Measurements from ENCODE around the gene PID1.

The PID1 gene

GRCh38 chr2:229060147-229060546 lies 210.9 kb downstream of the PID1 start:
- no peak for DNase-seq

- no peak for DNase-seq
Observed at GRCh38 chr2:229059331-229060033, 211.6 kb downstream of the PID1 start.

GRCh38 chr2:229057976-229058553 lies 213.0 kb downstream of the PID1 start:
- DNase-seq = peak; percentile 63

- DNase-seq = no peak
Observed at GRCh38 chr2:229054311-229054710, 216.8 kb downstream of the PID1 start.

- no peak for DNase-seq
Observed at GRCh38 chr2:229051798-229052197, 219.3 kb downstream of the PID1 start.

- DNase-seq = no peak
Observed at GRCh38 chr2:229050133-229050532, 221.0 kb downstream of the PID1 start.

DNA sequence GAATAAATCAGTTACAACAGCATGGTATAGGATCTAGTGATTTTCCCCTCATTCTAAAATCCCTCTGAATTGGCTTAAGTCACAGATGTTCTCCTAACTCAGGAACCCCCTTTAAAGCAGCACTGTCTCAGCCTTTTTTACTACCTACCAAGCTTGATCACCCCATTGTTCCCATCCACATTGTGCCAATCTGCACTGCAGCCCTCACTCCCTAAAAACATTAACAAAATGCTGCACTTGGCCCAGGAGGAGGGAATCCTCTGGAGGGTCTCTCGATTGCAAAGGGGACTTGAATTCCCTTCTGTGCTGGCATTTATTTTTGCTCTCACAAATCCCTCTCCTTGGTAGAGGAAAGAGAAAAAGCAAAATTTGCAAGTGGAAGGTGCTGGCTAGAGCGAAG lies 223.0 kb downstream of the PID1 start:
- DNase-seq = no peak

- DNase-seq = no peak
Observed at GRCh38 chr2:229045671-229046070, 225.4 kb downstream of the PID1 start.

DNA sequence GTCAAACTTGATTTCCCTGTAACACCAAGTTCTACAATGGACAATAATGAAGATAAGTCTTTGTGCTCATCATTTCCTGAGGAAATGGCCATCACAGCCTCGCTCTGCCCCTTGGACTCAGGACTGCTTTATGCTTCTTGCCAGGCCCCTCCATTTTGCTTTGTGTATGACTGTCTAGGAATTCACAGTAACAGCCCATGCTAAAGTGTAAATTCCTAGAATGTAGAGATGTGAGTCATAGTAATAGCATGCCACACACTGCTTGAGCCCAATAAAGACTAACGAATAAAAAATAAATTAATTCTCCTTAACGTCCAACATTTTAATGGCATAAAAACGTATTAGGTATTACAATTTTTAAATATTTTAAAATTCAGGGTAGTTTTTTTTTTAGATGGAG lies 226.5 kb downstream of the PID1 start:
- DNase-seq = no peak

DNA sequence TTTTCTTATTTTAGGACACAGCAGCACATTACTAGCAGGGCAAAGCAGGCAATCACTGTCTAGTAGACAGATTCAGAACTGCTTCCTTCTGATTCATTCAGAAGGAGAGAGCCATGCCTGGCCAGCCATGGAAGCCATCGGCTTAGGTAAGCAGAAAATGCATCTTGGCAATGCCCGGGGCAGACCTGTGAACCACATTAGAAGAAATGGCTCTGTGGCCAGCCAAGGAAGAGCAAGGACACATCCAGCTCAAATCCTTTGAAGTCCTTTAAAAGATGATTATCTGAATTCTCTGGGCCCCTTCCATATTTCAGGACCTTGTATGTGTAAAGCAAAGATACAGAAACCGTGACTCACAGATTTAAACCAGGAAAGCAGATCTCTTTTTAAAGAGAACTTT lies 227.4 kb downstream of the PID1 start:
- no peak for DNase-seq

DNA sequence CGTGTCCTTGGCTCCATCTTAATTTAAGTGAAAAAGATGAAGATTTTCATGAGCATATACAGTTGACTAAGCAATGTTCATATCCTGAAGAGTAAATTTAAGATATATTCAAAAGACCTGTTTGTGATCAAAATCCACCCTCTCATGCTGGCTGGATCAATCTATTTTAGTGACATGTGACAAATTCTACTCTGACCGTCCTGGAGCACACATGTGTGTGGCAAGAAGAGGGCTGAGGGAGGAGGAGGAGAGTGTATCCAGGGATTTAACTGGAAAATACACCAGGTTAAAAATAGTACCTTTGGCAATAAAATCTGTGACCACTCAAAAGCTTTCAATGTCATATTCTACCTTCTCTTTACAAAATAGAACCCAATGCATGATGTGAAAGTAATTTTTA lies 228.7 kb downstream of the PID1 start:
- DNase-seq = no peak

GRCh38 chr2:229041691-229042090 lies 229.4 kb downstream of the PID1 start:
- no peak for DNase-seq

GRCh38 chr2:229037621-229038020 lies 233.5 kb downstream of the PID1 start:
- DNase-seq = no peak

DNA sequence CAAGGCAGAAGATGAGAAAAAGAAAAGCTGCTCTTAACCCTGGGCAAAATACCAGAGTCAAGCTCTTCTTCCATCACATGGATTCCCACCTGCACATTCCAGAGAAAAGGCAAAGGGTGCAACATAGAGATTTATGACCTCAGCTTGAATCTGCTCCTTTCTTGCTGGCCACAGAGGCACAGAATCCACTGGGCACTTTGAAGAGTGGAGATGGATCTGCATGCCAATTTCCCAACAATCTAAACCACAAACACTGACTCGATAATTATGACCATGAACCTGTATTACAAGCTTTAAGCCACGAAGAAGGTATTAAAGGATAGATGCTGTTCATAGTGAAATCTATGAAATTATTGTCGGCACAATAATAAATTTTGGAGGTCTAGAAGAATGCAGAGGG lies 237.3 kb downstream of the PID1 start:
- DNase-seq = no peak

- DNase-seq = no peak
Observed at GRCh38 chr2:229032608-229033234, 238.4 kb downstream of the PID1 start.

- DNase-seq = no peak
Observed at GRCh38 chr2:229027353-229028105, 243.6 kb downstream of the PID1 start.

GRCh38 chr2:229025653-229026052 lies 245.4 kb downstream of the PID1 start:
- no peak for DNase-seq

- DNase-seq = no peak
Observed at GRCh38 chr2:229022652-229023051, 248.4 kb downstream of the PID1 start.

DNA sequence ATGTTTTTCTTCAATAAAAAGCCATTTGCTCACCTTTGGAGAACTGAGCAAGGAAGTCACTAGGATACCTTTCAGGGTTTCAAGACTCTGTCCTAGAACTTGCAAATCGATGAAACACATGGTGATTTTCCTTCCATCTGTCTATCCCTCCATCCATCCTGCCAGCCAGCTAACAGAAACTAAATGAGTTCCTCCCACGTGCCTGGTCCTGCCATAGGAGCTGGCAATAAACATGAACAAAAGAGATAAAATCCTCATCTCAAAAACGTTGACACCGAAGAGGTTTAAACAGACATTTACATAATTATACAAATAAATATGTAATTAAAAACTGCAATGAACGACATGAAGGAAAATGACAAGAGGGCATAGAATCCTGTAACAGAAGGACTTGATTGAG lies 249.0 kb downstream of the PID1 start:
- DNase-seq = no peak

DNA sequence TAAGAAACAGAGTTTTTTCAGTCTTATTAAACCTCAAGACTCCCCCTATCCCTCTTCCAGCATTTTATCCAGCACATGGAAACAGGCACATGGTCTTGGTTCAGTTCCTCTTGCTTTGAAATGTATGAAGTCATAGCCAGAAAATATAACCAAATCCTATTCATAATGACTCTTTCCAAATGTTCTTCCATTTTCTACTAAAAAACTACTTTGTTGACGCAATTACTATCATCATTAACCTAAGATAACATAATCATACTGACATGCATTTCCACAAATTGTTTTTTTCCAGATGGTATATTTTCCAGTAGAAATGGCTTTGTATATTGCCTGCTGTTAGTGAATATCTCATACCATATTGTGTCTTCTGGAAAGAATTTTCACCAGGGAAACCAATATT lies 261.3 kb downstream of the PID1 start:
- DNase-seq = no peak

DNA sequence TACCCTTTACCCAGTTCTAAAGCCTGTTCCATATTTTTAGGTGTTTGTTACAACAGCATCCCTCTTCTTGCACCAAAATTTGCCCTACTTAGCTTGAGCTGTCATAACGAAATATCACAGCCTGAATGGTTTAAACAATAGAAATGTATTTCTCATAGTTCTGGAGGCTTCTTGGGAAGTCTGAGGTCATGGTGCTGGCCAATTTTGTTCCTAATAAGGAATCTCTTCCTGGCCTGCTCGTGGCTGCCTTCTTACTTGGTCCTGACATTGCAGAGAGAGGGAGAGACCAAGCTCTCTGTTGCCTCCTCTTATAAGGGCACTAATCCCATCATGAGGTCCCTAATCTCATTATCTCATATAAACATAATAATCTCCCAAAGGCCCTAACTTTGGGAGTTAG lies 267.8 kb downstream of the PID1 start:
- no peak for DNase-seq

DNA sequence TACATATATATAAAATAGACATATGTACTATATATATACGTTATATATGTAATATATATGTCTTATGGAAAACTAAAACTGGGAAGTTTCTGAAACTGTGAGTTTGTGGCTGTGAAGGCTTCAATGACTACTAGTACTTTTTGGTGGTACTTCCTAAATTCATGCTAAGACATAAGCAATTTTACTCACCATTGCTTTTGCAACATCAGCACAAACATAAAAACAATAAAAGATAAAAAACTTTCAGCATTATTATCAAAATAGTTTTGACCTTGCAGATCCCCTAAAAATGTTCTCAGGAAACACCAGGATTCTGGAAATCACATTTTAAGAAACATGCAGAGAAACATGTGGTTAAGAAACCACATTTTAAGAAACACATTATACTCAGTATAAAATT lies 269.9 kb downstream of the PID1 start:
- no peak for DNase-seq

- no peak for DNase-seq
Observed at GRCh38 chr2:228999326-228999725, 271.8 kb downstream of the PID1 start.

DNA sequence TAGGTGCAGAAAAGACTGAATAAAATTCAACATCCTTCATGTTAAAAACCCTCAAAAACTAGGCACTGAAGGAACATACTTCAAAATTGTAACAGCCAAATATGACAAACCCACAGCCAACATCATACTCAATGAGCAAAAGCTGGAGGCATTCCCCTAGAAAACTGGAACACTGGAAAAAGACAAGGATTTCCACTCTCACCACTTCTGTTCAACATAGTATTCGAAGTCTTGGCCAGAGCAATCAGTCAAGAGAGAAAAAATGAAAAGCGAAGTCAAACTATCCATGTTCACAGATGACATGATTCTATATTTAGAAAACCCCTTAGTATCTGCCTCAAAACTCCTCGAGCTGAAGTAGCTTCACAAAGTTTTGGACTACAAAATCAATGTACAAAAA lies 282.3 kb downstream of the PID1 start:
- no peak for DNase-seq

All from NCI-H146 (cell line).